Astrocyte (in vitro differentiated cells and primary cell): ENCODE results near the gene TFF2. TPM values are rescaled to one million over a fixed set of nuclear protein-coding genes. Genes with fewer than 3 reads are reported as not detected.

Experiments
- DNase-seq: peaks from one replicate; pipeline ENCODE4 v3.0.0-alpha.2; 2010; ENCODE audit warnings: low read depth
- FAIRE-seq: peaks from 2 replicates; lab custom pipeline; 2011; peaks lifted over from hg19 to GRCh38; lab: Jason Lieb, UNC
- H2AFZ ChIP-seq: 2 replicates; pipeline ENCODE4 v1.6.0; 2012; ENCODE audit warnings: low read depth, low read length, inconsistent platforms
- H3K27ac ChIP-seq: 2 replicates; pipeline ENCODE4 v1.5.1; 2011; ENCODE audit warnings: low read depth, low read length, inconsistent platforms
- H3K27me3 ChIP-seq: 2 replicates; pipeline ENCODE4 v1.6.0; 2011; ENCODE audit warnings: low read length, inconsistent platforms; ENCODE audit not compliant: insufficient read depth
- H3K36me3 ChIP-seq: 2 replicates; pipeline ENCODE4 v1.5.1; 2011; ENCODE audit warnings: low read length, inconsistent platforms; ENCODE audit not compliant: insufficient read depth
- H3K4me1 ChIP-seq: 2 replicates; pipeline ENCODE4 v1.5.1; 2011; ENCODE audit warnings: low read length, inconsistent platforms; ENCODE audit not compliant: insufficient read depth
- H3K4me2 ChIP-seq: 2 replicates; pipeline ENCODE4 v1.6.0; 2012; ENCODE audit warnings: low read length, inconsistent platforms
- H3K4me3 ChIP-seq: 2 replicates; pipeline ENCODE4 v1.5.1; 2011; ENCODE audit warnings: low read depth, mild to moderate bottlenecking, low read length, inconsistent platforms; ENCODE audit not compliant: insufficient read depth
- H3K79me2 ChIP-seq: 2 replicates; pipeline ENCODE4 v1.6.0; 2012; ENCODE audit warnings: mild to moderate bottlenecking, low read length, inconsistent platforms; ENCODE audit not compliant: insufficient read depth
- H3K9ac ChIP-seq: 2 replicates; pipeline ENCODE4 v1.6.0; 2012; ENCODE audit warnings: mild to moderate bottlenecking, low read length, inconsistent platforms
- H3K9me3 ChIP-seq: 2 replicates; pipeline ENCODE4 v1.5.1; 2012; ENCODE audit warnings: low read depth, mild to moderate bottlenecking, low read length, inconsistent platforms; ENCODE audit not compliant: insufficient read depth
- H4K20me1 ChIP-seq: 2 replicates; pipeline ENCODE4 v1.6.0; 2012; ENCODE audit warnings: low read length, inconsistent platforms; ENCODE audit not compliant: insufficient read depth
- H3K27ac Mint-ChIP-seq: one replicate; pipeline ENCODE4 v1.8.0; 2021; ENCODE audit warnings: mild to moderate bottlenecking, mixed read lengths; ENCODE audit not compliant: unreplicated experiment
- H3K27me3 Mint-ChIP-seq: one replicate; pipeline ENCODE4 v1.8.0; 2021; ENCODE audit warnings: low read depth, mixed read lengths; ENCODE audit not compliant: unreplicated experiment
- H3K36me3 Mint-ChIP-seq: one replicate; pipeline ENCODE4 v1.8.0; 2021; ENCODE audit warnings: low read depth, mixed read lengths; ENCODE audit not compliant: unreplicated experiment
- H3K4me1 Mint-ChIP-seq: one replicate; pipeline ENCODE4 v1.8.0; 2021; ENCODE audit warnings: low read depth, mixed read lengths; ENCODE audit not compliant: unreplicated experiment
- H3K4me3 Mint-ChIP-seq: one replicate; pipeline ENCODE4 v1.8.0; 2021; ENCODE audit warnings: mild to moderate bottlenecking, moderate library complexity, mixed read lengths; ENCODE audit not compliant: unreplicated experiment
- H3K9me3 Mint-ChIP-seq: one replicate; pipeline ENCODE4 v1.8.0; 2021; ENCODE audit warnings: mild to moderate bottlenecking, mixed read lengths; ENCODE audit not compliant: unreplicated experiment
- EZH2 ChIP-seq: IDR thresholded peaks from 2 replicates; pipeline ENCODE4 v1.6.1; 2012; ENCODE audit warnings: mild to moderate bottlenecking, low read length, inconsistent platforms; ENCODE audit not compliant: insufficient read depth
- total RNA-seq: library from RNA; stranded (reverse); gene quantifications from 2 replicates; pipeline ENCODE4 v1.2.1, GENCODE V29; 2021
- TF ChIP-seq, protein P1 (sequence below): IDR thresholded peaks from 2 replicates; pipeline ENCODE4 v1.5.1; 2011; ENCODE audit warnings: low read depth, mild to moderate bottlenecking, inconsistent platforms, low read length, moderate library complexity; ENCODE audit not compliant: insufficient read depth

Gene TFF2
- total RNA-seq, 1 donor from 2014 or later, result not detected

GRCh38 chr21:42311160-42311559 lies 39.6 kb downstream of the TFF2 start:
- FAIRE-seq, result no peak
- H3K4me3 ChIP-seq, result no peak overlapping the region
- H3K27me3 Mint-ChIP-seq, result peaks cover 58% of the 10 kb centered on the region
- no peak overlapping the region for H3K4me3 Mint-ChIP-seq
- no peak for DNase-seq
- H3K9me3 ChIP-seq, result no peaks in the 10 kb centered on the region
- no peak overlapping the region for H2AFZ ChIP-seq
- H3K4me1 ChIP-seq, result peaks cover 3% of the 10 kb centered on the region
- no peak overlapping the region for H3K4me2 ChIP-seq
- H4K20me1 ChIP-seq, result no peaks in the 10 kb centered on the region
- H3K4me1 Mint-ChIP-seq, result peaks cover 7% of the 10 kb centered on the region
- no peaks in the 10 kb centered on the region for H3K36me3 ChIP-seq
- H3K27ac ChIP-seq, result no peak overlapping the region
- peaks cover 14% of the 10 kb centered on the region for H3K27me3 ChIP-seq
- H3K27ac Mint-ChIP-seq, result no peak overlapping the region
- TF ChIP-seq EZH2, result no peak
- TF ChIP-seq, protein P1, sequence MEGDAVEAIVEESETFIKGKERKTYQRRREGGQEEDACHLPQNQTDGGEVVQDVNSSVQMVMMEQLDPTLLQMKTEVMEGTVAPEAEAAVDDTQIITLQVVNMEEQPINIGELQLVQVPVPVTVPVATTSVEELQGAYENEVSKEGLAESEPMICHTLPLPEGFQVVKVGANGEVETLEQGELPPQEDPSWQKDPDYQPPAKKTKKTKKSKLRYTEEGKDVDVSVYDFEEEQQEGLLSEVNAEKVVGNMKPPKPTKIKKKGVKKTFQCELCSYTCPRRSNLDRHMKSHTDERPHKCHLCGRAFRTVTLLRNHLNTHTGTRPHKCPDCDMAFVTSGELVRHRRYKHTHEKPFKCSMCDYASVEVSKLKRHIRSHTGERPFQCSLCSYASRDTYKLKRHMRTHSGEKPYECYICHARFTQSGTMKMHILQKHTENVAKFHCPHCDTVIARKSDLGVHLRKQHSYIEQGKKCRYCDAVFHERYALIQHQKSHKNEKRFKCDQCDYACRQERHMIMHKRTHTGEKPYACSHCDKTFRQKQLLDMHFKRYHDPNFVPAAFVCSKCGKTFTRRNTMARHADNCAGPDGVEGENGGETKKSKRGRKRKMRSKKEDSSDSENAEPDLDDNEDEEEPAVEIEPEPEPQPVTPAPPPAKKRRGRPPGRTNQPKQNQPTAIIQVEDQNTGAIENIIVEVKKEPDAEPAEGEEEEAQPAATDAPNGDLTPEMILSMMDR, result no peak
- no peaks in the 10 kb centered on the region for H3K79me2 ChIP-seq
- no peaks in the 10 kb centered on the region for H3K36me3 Mint-ChIP-seq
- H3K9ac ChIP-seq, result no peak overlapping the region
- H3K9me3 Mint-ChIP-seq, result no peaks in the 10 kb centered on the region

DNA sequence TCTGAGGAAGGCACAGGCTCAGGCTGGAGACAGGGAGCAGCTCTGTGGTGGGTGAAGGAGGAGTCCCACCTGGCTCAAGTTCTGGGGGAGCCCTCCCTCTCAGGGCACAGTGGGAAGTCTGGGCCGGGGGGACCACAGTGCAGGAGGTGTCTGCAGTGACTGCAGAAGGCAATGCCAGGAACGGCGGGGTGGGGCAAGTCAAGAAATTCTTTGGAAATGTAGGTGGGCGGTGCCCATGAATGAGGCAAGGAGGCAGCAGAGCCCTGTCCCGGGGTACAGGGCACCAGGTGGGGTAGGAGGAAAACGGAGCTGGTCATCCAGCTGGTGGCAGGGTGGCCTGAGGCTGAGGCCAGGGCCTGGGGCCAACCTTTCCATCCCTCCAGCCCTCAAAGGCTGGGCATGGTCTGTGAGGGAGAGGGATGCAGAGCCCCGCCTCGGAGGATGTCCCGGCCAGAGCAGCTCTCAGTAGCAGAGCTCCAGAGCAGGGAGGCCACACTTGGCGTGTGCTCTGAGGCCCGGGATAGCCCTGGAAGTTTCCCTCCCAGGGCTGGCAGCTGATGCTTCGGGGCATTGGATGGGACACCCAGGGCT lies 40.3 kb downstream of the TFF2 start:
- Mint-ChIP-seq H3K9me3 (no peaks in the 10 kb centered on the region), H3K36me3 (no peaks in the 10 kb centered on the region), H3K4me3 (no peak overlapping the region), H3K4me1 (peaks cover 5% of the 10 kb centered on the region), H3K27ac (peak overlapping the region; percentile 59), H3K27me3 (peaks cover 63% of the 10 kb centered on the region)
- no peak overlapping the region for H3K4me3 ChIP-seq
- DNase-seq, result no peak
- no peak for TF ChIP-seq EZH2
- TF ChIP-seq, protein P1, result no peak
- no peak overlapping the region for H3K9ac ChIP-seq
- H3K79me2 ChIP-seq, result no peaks in the 10 kb centered on the region
- H3K27ac ChIP-seq, result no peak overlapping the region
- no peaks in the 10 kb centered on the region for H4K20me1 ChIP-seq
- no peaks in the 10 kb centered on the region for H3K9me3 ChIP-seq
- no peak overlapping the region for H2AFZ ChIP-seq
- FAIRE-seq, result no peak
- H3K36me3 ChIP-seq, result no peaks in the 10 kb centered on the region
- H3K4me2 ChIP-seq, result no peak overlapping the region
- peaks cover 3% of the 10 kb centered on the region for H3K4me1 ChIP-seq
- peaks cover 14% of the 10 kb centered on the region for H3K27me3 ChIP-seq

- Mint-ChIP-seq H3K27me3 (peaks cover 59% of the 10 kb centered on the region), H3K36me3 (no peaks in the 10 kb centered on the region), H3K27ac (no peak overlapping the region), H3K4me3 (no peak overlapping the region), H3K4me1 (peaks cover 3% of the 10 kb centered on the region), H3K9me3 (no peaks in the 10 kb centered on the region)
- Histone ChIP-seq H3K4me1 (no peaks in the 10 kb centered on the region), H3K4me3 (no peak overlapping the region), H3K79me2 (no peaks in the 10 kb centered on the region), H3K9me3 (no peaks in the 10 kb centered on the region), H3K27ac (no peak overlapping the region), H3K4me2 (no peak overlapping the region), H3K27me3 (peaks cover 14% of the 10 kb centered on the region), H3K9ac (no peak overlapping the region), H3K36me3 (no peaks in the 10 kb centered on the region), H4K20me1 (no peaks in the 10 kb centered on the region), H2AFZ (no peak overlapping the region)
- no peak for DNase-seq
- FAIRE-seq, result no peak
- no peak for TF ChIP-seq EZH2
- TF ChIP-seq, protein P1, result peak; percentile 37
These were observed 41.0 kb downstream of the TFF2 start for GRCh38 chr21:42309753-42310213.
